Measurements from ENCODE around the gene CPNE6. TPM values are rescaled to one million over a fixed set of nuclear protein-coding genes. Genes with fewer than 3 reads are reported as not detected.

The CPNE6 gene
- total and polyA plus RNA-seq, 2 of the 13 experiments (the other 11 are each of a cell fraction or from before 2014, with no cell fraction given): not detected

DNA sequence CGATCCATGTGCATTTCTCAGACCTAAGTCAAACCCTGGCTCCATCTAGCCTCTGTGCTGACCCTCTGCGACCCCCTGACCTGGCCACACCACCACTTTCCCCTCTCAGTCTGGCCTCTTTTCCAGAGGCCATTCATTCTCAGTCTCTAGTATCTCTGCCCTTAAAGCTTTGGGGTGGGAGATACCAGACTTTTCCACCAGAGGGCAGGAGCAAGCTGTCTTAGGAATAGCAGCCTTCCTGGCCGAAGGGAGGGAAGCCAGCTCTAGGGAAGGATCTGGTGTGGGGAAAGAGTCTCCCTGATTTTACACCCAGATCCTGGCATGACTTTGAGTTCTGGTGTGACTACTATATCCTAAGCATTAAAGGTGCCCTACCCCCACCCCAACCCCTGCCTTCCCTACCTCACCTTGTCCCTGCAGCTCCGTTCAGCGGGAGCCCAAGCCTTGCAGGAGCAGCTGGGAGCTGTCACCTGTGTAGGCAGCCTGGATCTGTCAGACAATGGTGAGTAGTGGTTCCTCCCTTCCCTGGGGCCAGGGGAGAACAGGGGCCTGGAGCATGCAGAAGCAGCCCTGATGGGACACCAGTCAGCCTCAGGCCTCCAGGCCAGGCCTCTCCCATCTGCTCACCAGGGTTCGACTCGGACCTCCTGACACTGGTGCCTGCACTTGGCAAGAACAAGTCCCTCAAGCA lies 13.0 kb upstream of the CPNE6 start (continued):
- TF ChIP-seq, protein P1, sequence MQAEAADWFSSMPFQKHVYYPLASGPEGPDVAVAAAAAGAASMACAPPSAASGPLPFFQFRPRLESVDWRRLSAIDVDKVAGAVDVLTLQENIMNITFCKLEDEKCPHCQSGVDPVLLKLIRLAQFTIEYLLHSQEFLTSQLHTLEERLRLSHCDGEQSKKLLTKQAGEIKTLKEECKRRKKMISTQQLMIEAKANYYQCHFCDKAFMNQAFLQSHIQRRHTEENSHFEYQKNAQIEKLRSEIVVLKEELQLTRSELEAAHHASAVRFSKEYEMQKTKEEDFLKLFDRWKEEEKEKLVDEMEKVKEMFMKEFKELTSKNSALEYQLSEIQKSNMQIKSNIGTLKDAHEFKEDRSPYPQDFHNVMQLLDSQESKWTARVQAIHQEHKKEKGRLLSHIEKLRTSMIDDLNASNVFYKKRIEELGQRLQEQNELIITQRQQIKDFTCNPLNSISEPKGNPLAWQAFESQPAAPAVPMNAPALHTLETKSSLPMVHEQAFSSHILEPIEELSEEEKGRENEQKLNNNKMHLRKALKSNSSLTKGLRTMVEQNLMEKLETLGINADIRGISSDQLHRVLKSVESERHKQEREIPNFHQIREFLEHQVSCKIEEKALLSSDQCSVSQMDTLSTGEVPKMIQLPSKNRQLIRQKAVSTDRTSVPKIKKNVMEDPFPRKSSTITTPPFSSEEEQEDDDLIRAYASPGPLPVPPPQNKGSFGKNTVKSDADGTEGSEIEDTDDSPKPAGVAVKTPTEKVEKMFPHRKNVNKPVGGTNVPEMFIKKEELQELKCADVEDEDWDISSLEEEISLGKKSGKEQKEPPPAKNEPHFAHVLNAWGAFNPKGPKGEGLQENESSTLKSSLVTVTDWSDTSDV (CRISPR knock-in tag; IDR thresholded peaks at IDR 0.05): no peak
- TF ChIP-seq, protein P2, sequence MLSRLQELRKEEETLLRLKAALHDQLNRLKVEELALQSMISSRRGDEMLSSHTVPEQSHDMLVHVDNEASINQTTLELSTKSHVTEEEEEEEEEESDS (CRISPR knock-in tag; IDR thresholded peaks at IDR 0.05; ENCODE audit: borderline replicate concordance): no peak
- TF ChIP-seq, protein P3, sequence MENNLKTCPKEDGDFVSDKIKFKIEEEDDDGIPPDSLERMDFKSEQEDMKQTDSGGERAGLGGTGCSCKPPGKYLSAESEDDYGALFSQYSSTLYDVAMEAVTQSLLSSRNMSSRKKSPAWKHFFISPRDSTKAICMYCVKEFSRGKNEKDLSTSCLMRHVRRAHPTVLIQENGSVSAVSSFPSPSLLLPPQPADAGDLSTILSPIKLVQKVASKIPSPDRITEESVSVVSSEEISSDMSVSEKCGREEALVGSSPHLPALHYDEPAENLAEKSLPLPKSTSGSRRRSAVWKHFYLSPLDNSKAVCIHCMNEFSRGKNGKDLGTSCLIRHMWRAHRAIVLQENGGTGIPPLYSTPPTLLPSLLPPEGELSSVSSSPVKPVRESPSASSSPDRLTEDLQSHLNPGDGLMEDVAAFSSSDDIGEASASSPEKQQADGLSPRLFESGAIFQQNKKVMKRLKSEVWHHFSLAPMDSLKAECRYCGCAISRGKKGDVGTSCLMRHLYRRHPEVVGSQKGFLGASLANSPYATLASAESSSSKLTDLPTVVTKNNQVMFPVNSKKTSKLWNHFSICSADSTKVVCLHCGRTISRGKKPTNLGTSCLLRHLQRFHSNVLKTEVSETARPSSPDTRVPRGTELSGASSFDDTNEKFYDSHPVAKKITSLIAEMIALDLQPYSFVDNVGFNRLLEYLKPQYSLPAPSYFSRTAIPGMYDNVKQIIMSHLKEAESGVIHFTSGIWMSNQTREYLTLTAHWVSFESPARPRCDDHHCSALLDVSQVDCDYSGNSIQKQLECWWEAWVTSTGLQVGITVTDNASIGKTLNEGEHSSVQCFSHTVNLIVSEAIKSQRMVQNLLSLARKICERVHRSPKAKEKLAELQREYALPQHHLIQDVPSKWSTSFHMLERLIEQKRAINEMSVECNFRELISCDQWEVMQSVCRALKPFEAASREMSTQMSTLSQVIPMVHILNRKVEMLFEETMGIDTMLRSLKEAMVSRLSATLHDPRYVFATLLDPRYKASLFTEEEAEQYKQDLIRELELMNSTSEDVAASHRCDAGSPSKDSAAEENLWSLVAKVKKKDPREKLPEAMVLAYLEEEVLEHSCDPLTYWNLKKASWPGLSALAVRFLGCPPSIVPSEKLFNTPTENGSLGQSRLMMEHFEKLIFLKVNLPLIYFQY (CRISPR knock-in tag; IDR thresholded peaks at IDR 0.05; ENCODE audit: borderline replicate concordance): no peak
- TF ChIP-seq ZNF180 (CRISPR knock-in tag; IDR thresholded peaks at IDR 0.05; ENCODE audit: borderline replicate concordance, low read depth): no peak
- TF ChIP-seq ZNF329 (CRISPR knock-in tag; IDR thresholded peaks at IDR 0.05; ENCODE audit: low read depth): no peak
- TF ChIP-seq ZNF256 (CRISPR knock-in tag; conservative IDR thresholded peaks at IDR 0.05): no peak
- no peak for TF ChIP-seq KDM5A (IDR thresholded peaks at IDR 0.05; ENCODE audit: borderline replicate concordance, low read length)
- no peak for TF ChIP-seq HDAC6 (IDR thresholded peaks at IDR 0.05; ENCODE audit: low read depth, low read length)
- TF ChIP-seq, protein P4, sequence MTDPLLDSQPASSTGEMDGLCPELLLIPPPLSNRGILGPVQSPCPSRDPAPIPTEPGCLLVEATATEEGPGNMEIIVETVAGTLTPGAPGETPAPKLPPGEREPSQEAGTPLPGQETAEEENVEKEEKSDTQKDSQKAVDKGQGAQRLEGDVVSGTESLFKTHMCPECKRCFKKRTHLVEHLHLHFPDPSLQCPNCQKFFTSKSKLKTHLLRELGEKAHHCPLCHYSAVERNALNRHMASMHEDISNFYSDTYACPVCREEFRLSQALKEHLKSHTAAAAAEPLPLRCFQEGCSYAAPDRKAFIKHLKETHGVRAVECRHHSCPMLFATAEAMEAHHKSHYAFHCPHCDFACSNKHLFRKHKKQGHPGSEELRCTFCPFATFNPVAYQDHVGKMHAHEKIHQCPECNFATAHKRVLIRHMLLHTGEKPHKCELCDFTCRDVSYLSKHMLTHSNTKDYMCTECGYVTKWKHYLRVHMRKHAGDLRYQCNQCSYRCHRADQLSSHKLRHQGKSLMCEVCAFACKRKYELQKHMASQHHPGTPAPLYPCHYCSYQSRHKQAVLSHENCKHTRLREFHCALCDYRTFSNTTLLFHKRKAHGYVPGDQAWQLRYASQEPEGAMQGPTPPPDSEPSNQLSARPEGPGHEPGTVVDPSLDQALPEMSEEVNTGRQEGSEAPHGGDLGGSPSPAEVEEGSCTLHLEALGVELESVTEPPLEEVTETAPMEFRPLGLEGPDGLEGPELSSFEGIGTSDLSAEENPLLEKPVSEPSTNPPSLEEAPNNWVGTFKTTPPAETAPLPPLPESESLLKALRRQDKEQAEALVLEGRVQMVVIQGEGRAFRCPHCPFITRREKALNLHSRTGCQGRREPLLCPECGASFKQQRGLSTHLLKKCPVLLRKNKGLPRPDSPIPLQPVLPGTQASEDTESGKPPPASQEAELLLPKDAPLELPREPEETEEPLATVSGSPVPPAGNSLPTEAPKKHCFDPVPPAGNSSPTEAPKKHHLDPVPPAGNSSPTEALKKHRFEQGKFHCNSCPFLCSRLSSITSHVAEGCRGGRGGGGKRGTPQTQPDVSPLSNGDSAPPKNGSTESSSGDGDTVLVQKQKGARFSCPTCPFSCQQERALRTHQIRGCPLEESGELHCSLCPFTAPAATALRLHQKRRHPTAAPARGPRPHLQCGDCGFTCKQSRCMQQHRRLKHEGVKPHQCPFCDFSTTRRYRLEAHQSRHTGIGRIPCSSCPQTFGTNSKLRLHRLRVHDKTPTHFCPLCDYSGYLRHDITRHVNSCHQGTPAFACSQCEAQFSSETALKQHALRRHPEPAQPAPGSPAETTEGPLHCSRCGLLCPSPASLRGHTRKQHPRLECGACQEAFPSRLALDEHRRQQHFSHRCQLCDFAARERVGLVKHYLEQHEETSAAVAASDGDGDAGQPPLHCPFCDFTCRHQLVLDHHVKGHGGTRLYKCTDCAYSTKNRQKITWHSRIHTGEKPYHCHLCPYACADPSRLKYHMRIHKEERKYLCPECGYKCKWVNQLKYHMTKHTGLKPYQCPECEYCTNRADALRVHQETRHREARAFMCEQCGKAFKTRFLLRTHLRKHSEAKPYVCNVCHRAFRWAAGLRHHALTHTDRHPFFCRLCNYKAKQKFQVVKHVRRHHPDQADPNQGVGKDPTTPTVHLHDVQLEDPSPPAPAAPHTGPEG (CRISPR knock-in tag; IDR thresholded peaks at IDR 0.05): no peak; the same call in 1 of the 2 replicates
- TF ChIP-seq MTA3 (CRISPR knock-in tag; IDR thresholded peaks at IDR 0.05): no peak
- TF ChIP-seq ZNF30 (CRISPR knock-in tag; IDR thresholded peaks at IDR 0.05): no peak
- TF ChIP-seq DNMT3B (CRISPR knock-in tag; conservative IDR thresholded peaks at IDR 0.05): no peak
- peak; percentile 92; the same call in 1 of the 2 replicates for TF ChIP-seq SMAD3 (CRISPR knock-in tag; IDR thresholded peaks at IDR 0.05)
- TF ChIP-seq, protein P5, sequence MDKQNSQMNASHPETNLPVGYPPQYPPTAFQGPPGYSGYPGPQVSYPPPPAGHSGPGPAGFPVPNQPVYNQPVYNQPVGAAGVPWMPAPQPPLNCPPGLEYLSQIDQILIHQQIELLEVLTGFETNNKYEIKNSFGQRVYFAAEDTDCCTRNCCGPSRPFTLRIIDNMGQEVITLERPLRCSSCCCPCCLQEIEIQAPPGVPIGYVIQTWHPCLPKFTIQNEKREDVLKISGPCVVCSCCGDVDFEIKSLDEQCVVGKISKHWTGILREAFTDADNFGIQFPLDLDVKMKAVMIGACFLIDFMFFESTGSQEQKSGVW (CRISPR knock-in tag; IDR thresholded peaks at IDR 0.05; ENCODE audit: borderline replicate concordance): no peak
- peak; percentile 59; the same call in 1 of the 2 replicates for TF ChIP-seq PITX1 (CRISPR knock-in tag; IDR thresholded peaks at IDR 0.05)

All from HepG2 (cell line).